ENCODE results near the gene APMAP.

DNA sequence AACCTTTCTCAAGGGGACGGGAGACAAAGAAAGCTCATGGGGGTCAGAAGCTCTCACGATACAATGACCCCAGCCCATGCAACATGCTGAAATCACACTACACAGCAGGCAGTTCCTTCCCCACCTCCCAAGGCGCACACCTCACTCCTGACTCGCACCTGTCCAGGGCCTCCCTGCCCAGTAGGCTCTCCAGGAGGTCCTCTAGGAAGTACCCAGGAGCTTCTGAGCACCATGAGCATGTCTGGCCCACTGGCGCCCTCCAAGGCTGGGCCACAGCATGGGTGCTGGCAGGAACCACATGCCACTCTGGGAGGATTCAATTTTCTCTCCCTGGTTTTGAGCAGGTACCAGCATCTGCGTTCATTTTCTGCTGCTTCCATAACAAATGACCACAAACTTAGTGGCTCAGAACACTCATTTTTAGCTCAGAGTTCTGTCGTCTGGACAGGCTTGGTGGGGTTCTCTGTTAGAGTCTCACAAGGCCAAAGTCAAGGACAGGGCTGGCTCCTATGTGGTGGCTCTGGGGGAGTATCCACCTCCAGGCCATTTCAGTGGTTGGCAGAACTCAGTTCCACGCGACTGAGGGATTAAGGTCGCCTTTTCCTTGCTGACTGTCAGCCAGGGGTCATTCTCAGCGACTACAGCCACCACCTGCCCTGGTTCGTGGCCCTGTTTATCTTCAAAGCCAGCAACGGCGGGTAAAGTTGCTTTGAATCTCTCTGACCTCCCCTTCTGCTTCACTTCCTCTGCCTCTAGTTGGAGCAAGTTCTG is 32.7 kb upstream of the APMAP start:
- TF ChIP-seq, protein P1, sequence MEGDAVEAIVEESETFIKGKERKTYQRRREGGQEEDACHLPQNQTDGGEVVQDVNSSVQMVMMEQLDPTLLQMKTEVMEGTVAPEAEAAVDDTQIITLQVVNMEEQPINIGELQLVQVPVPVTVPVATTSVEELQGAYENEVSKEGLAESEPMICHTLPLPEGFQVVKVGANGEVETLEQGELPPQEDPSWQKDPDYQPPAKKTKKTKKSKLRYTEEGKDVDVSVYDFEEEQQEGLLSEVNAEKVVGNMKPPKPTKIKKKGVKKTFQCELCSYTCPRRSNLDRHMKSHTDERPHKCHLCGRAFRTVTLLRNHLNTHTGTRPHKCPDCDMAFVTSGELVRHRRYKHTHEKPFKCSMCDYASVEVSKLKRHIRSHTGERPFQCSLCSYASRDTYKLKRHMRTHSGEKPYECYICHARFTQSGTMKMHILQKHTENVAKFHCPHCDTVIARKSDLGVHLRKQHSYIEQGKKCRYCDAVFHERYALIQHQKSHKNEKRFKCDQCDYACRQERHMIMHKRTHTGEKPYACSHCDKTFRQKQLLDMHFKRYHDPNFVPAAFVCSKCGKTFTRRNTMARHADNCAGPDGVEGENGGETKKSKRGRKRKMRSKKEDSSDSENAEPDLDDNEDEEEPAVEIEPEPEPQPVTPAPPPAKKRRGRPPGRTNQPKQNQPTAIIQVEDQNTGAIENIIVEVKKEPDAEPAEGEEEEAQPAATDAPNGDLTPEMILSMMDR (IDR thresholded peaks at IDR 0.05), result no peak
- no peak for TF ChIP-seq POLR2A (IDR thresholded peaks at IDR 0.05)
